Kidney capillary endothelial cell (primary cell): ENCODE data around the gene GREB1L.

Source experiments
- DNase-seq: peaks from one replicate; pipeline ENCODE4 v3.0.0-alpha.2; 2018; ENCODE audit warnings: low spot score

The GREB1L gene

GRCh38 chr18:21489119-21489750 is 247.2 kb downstream of the GREB1L start:
- peak; percentile 56 for DNase-seq

DNA sequence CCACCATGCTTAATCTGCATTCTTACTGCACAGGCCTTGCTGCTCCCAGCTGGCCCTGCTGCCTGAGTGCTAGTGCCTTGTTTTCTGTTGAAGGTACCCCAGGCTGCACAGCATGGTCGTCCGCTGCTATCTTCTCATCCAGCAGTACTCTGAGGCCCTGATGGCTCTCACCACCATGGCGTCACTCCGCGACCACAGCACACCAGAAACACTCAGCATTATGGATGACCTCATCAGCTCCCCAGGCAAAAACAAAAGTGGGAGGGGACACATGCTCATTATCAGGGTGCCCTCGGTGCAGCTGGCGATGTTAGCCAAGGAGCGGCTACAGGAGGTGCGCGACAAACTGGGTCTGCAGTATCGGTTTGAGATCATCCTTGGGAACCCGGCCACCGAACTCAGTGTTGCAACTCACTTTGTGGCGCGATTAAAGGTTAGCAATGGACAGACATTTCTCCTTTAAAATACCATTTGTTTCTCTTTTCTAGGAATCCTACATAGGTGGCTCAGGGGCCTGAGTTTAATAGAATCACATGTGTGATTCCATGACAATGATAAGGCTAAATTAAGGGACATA is 248.0 kb downstream of the GREB1L start:
- no peak for DNase-seq

DNA sequence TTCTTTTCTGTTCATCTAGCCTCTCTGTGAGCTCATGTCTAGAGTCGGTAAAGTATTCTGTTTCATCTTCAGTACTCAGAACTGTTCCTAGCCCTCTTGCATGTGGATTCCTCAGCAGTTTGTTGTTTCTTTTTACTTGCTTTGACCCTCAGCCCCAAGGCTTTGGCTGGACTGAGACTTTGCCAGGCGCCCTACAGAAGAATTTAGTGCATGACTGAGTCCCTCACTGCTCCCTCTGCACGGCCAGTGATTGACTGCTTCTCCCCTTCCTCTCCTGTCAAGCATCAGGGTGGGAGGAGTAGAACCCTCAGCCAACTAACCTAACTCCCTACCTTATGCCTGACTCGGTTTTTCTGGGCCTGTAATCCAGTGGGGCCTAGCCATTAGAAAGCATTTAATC is 248.7 kb downstream of the GREB1L start:
- DNase-seq: no peak

GRCh38 chr18:21496277-21496835 is 254.3 kb downstream of the GREB1L start:
- DNase-seq: no peak

DNA sequence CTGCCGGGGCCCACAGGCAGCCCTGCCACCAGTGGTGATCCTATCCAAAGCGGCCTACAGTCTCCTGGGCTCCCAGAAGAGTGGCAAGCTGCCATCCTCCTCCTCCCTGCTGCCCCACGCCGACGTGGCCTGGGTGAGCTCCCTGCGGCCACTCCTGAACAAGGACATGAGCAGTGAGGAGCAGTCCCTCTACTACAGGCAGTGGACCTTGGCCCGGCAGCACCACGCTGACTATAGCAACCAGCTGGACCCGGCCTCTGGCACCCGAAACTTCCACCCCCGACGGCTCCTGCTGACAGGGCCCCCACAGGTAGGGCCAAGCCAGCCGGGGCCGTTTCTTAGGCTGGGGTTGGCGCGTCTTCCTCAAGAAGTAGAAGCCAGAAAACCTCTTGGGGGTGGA is 258.0 kb downstream of the GREB1L start:
- DNase-seq: no peak

- DNase-seq: no peak
Measured at GRCh38 chr18:21502661-21503060, 260.6 kb downstream of the GREB1L start.

GRCh38 chr18:21507913-21508701 is 266.1 kb downstream of the GREB1L start:
- DNase-seq: no peak

GRCh38 chr18:21509062-21509461 is 267.0 kb downstream of the GREB1L start:
- no peak for DNase-seq

GRCh38 chr18:21513292-21513691 is 271.3 kb downstream of the GREB1L start:
- no peak for DNase-seq

DNA sequence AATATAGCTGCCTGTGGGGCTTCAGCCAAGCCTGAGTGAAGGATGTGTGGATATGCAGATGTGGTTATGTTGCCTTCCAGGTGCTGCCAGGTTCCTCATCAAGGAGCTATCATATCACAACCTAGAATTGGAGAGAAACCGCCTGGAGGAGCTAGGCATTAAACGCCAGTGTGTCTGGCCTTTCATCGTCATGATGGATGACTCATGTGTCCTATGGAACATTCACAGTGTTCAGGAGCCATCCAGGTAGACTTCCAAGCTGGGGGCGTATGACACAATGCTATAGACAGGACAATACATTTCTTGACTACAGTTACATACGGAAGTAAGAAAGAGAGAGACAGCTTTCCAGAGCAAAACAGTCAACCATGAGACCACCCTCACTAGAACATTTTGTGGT is 271.7 kb downstream of the GREB1L start:
- DNase-seq: no peak

DNA sequence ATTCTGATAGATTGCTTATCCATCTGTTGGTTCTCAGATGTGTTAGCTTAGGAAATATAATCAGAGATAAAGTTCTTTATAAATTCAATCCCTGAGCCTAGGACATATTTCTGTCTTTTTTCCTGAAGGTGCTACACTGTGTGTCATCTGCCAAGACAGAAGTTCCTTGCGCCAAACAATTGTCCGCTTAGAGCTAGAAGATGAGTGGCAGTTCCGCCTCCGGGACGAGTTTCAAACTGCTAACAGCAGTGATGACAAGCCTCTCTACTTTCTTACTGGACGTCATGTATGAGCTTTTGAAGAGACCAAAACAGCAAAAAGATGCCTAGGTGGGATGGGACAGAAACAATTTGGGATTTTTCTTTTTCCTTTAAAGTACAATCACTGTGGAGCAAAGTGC is 280.5 kb downstream of the GREB1L start:
- DNase-seq: no peak

DNA sequence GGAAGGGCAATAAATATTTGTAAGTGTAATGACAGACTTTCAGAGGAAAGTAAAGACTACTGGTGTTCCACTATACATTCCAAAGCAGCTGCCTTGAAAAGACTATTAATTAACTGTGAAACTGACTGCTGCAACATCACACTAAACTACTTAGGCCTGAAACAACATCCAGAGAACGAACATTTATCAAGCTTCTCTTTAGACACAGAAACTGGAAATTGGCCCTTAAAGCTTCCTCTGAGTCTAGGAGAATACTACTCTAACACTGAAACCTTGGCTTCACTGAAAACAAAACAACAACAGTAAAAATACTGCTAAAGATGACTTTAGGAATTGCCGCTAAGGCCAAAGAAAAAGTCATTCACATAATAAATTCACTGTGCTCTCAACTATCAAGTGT is 283.9 kb downstream of the GREB1L start:
- no peak for DNase-seq

GRCh38 chr18:21526463-21526862 is 284.4 kb downstream of the GREB1L start:
- DNase-seq: no peak

DNA sequence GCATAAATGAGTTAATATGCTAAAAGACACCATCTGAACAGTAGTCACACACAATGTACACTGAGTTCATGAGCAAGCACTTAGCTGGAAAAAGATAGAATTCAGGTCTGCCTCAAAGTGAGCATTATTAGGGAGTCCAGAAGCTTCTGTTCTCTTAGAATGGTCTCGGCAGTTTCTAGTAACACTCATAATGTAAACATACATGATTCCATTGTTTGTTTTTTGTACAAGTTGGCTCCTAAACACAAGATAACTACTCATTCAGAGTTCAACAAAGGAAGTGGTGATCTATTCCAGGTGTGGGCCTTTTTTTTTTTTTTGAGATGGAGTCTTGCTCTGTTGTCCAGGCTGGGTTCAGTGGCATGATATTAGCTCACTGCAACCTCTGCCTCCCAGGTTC is 292.3 kb downstream of the GREB1L start:
- DNase-seq: no peak

- DNase-seq: no peak
Measured at GRCh38 chr18:21538230-21538629, 296.2 kb downstream of the GREB1L start.

DNA sequence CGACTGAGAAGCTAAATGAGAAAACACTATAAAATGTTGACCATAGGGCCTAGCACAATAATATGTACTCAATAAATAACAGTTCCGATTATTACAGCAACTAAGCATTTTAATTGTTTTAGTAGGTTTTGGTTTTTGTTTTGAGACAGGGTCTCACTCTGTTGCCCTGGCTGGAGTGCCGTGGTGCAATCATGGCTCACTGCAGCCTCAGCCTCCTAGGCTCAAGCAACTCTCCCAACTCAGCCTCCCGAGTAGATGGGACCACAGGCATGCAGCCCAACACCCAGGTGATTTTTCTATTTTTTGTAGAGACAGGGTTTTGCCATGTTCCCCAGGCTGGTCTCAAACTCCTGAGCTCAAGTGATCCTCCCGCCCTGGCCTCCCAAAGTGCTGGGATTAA is 304.4 kb downstream of the GREB1L start:
- DNase-seq: no peak

DNA sequence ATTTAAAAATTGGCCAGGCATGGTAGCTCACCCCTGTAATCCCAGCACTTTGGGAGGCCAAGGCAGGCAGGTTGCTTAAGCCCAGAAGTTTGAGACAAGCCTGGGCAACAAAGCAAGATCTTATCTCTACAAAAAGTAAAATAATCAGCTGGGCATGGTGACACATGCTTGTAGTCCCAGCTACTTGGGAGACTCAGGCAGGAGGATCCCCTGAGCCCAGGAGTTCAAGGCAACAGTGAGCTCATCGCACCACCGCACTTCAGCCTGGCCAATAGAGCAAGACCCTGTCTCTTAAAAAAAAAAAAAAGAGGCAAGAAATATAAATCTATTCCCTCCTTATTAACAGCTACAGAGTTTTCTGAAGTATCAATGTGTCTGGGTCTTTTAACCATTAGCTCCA is 306.6 kb downstream of the GREB1L start:
- no peak for DNase-seq

DNA sequence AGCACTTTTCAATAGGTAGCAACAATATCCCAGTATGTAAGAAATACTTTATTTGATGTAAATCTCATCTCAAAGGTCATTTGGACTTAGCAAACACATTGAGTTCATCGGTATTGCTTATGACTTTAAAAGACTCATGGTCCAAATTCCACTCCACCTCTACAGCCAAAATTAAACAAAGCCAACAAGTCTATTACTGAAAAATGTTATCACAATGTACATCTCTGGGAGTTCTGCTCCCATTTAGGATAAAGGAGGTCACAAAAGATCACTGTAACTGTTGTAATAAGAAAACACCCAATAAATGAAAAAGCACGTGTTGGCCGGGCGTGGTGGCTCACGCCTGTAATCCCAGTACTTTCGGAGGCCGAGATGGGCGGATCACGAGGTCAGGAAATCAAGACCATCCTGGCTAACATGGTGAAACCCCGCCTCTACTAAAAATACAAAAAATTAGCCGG is 308.5 kb downstream of the GREB1L start:
- no peak for DNase-seq

DNA sequence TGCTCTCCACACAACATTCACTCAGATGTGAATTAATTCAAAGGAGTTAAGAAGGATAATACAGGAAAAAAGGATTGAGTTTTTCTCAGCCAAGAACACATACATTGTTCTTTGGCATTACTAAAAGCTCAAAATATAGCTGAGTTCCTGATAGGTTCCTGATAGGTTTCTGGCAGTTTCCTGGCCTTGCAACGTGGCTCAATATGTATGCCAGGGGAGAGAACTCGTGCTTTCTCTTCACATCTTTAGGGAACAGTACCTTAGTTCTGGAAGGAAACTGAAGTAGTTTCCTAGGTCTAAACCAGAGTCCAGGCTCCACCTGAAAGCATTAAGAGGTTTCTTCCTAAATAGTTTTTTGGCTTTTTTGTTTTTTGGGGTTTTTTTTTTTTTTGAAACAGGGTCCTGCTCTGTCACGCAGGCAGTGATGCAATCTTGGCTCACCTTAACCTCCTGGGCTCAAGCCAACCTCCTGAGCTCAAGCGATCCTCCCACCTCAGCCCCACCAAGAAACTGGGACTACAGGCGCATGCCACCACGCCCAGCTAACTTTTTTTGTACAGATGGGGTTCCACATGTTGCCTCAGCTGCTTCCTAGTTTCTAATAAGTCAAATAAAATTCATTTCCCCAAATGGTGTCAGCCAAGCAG is 315.7 kb downstream of the GREB1L start:
- no peak for DNase-seq

GRCh38 chr18:21559195-21559594 is 317.2 kb downstream of the GREB1L start:
- DNase-seq: no peak

DNA sequence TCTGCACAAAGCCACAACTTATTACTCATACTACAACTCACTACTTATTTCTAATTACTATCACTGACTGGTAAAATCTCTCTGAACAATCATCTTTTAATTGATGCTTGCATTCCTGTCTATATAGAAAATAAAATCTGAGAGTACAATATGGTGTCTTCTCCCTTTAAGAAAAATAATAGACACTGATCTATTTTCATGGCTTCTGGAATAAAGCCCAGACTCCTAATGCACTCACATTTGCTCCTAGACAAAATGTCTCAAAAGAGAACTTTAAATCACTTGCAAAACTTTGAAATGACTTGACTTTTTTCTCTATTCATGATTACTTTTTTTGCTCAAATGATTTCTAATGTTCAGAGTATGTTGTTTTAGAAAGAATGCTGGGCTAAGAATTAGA is 329.7 kb downstream of the GREB1L start:
- no peak for DNase-seq
